HepG2 (cell line): Measurements from ENCODE around the gene ZNF669. TPM values are rescaled to one million over a fixed set of nuclear protein-coding genes. Genes with fewer than 3 reads are reported as not detected.

Experiments used
- ATAC-seq: fragments of 200-7000 bp; cut with Tn5 transposase; 3 replicates; pipeline ENCODE4 v1.9.1; 2020; ENCODE audit warnings: mild to moderate bottlenecking, moderate library complexity
- BruUV-seq: library from RNA; stranded (reverse); fragments of 400-500 nt; replicated peaks from 2 replicates; lab custom pipeline; 2021; lab: Mats Ljungman, UMichigan
- CTCF ChIA-PET: fragments of 300-600 bp; formaldehyde crosslinking; extraction: SDS; loops from one replicate; lab custom pipeline; 2021; ENCODE audit warnings: low total read pairs, inconsistent platforms, low intra/inter-chr PET ratio; lab: Yijun Ruan, JAX
- POLR2A ChIA-PET: fragments of 350-600 bp; sonication (Branson Sonifier 250); formaldehyde crosslinking; loops from one replicate; lab custom pipeline; 2020; ENCODE audit warnings: antibody characterized with exemption, inconsistent platforms; lab: Yijun Ruan, JAX
- DNase-seq: peaks from one replicate; pipeline ENCODE4 v3.0.0-alpha.2; 2015; ENCODE audit warnings: low spot score
- FAIRE-seq: peaks from 3 replicates; lab custom pipeline; 2011; peaks lifted over from hg19 to GRCh38; lab: Jason Lieb, UNC
- H2AFZ ChIP-seq: one replicate; pipeline ENCODE4 v1.6.1; 2011; ENCODE audit warnings: low read length, inconsistent platforms
- H3K27ac ChIP-seq: fragments of 300-600 bp; 3 replicates; pipeline ENCODE4 v1.8.0; 2011; ENCODE audit warnings: mixed run types, mild to moderate bottlenecking, mixed read lengths, low read length, inconsistent platforms; ENCODE audit not compliant: insufficient read depth; ENCODE audit errors: extremely low read length
- H3K27me3 ChIP-seq, 2 experiments: fragments of 200-600 bp in 1 of 2; 2 replicates in 1 of 2; 3 replicates in 1 of 2; pipeline versions ENCODE4 v1.6.0 to v1.8.0; 2011; ENCODE audit warnings: low read length in 2 of 2, mild to moderate bottlenecking in 2 of 2, moderate library complexity in 2 of 2, inconsistent platforms in 1 of 2; ENCODE audit not compliant: insufficient read depth in 2 of 2, control insufficient read depth in 1 of 2
- H3K36me3 ChIP-seq, 2 experiments: fragments of 200-600 bp in 1 of 2; replicated peaks in 1 of 2; 2 replicates in 1 of 2; 3 replicates in 1 of 2; pipeline versions ENCODE4 v1.5.1 to v1.8.0; 2011; ENCODE audit warnings: low read length in 2 of 2, inconsistent platforms in 1 of 2; ENCODE audit not compliant: insufficient read depth in 2 of 2, control insufficient read depth in 1 of 2
- H3K4me1 ChIP-seq: 2 replicates; pipeline ENCODE4 v1.5.1; 2012; ENCODE audit warnings: low read length, inconsistent platforms; ENCODE audit not compliant: insufficient read depth
- H3K4me2 ChIP-seq: 2 replicates; pipeline ENCODE4 v1.6.0; 2011; ENCODE audit warnings: low read depth, low read length, inconsistent platforms
- H3K4me3 ChIP-seq, 3 experiments: fragments of 200-600 bp in 1 of 3; sonication (generic), shearing (Covaris generic) in 1 of 3; replicated peaks in 1 of 3; 2 replicates each; pipeline ENCODE4 v1.5.1; 2011 to 2016; ENCODE audit warnings: low read length in 3 of 3, inconsistent platforms in 2 of 3, low read depth in 2 of 3, mild to moderate bottlenecking in 2 of 3, control low read depth in 1 of 3, mixed read lengths in 1 of 3; ENCODE audit not compliant: insufficient read depth in 1 of 3
- H3K79me2 ChIP-seq: one replicate; pipeline ENCODE4 v1.6.1; 2011; ENCODE audit warnings: low read length, inconsistent platforms; ENCODE audit not compliant: insufficient read depth
- H3K9ac ChIP-seq: 2 replicates; pipeline ENCODE4 v1.6.0; 2011; ENCODE audit warnings: mild to moderate bottlenecking, low read depth, low read length, inconsistent platforms; ENCODE audit not compliant: insufficient read depth
- H3K9me3 ChIP-seq: 2 replicates; pipeline ENCODE4 v1.5.1; 2012; ENCODE audit warnings: mild to moderate bottlenecking, low read length
- H4K20me1 ChIP-seq: 2 replicates; pipeline ENCODE4 v1.6.0; 2011; ENCODE audit warnings: inconsistent platforms, mild to moderate bottlenecking, low read length, moderate library complexity; ENCODE audit not compliant: insufficient read depth
- CREM ChIP-seq, 2 experiments: sonication (generic) in 1 of 2; formaldehyde crosslinking in 1 of 2; IDR thresholded peaks; 2 replicates each; pipeline versions ENCODE4 v1.4.0 to v1.6.1; 2016 to 2020; ENCODE audit warnings: antibody characterized with exemption in 1 of 2, mild to moderate bottlenecking in 1 of 2, missing genetic modification reagents in 1 of 2
- MIXL1 ChIP-seq: IDR thresholded peaks from 2 replicates; pipeline ENCODE4 v1.6.1; 2016
- MXI1 ChIP-seq: IDR thresholded peaks from 3 replicates; pipeline ENCODE4 v1.6.1; 2012; ENCODE audit warnings: low read depth, low read length, inconsistent platforms, borderline replicate concordance
- NCOA1 ChIP-seq: sonication (generic); formaldehyde crosslinking; IDR thresholded peaks from 2 replicates; pipeline ENCODE4 v1.9.0; 2021; ENCODE audit warnings: missing genetic modification reagents
- POGZ ChIP-seq: sonication (generic); formaldehyde crosslinking; IDR thresholded peaks from 2 replicates; pipeline ENCODE4 v1.4.0; 2020; ENCODE audit warnings: mild to moderate bottlenecking, missing genetic modification reagents
- POLR2A ChIP-seq, 2 experiments: IDR thresholded peaks; 2 replicates each; pipeline ENCODE4 v1.6.1; 2011; ENCODE audit warnings: low read depth in 2 of 2, low read length in 2 of 2, mild to moderate bottlenecking in 1 of 2, moderate library complexity in 1 of 2; ENCODE audit not compliant: insufficient read depth in 1 of 2
- RARA ChIP-seq: IDR thresholded peaks from 2 replicates; pipeline ENCODE4 v1.6.1; 2016; ENCODE audit warnings: missing genetic modification reagents, missing compliant biosample characterization
- ZNF33A ChIP-seq: sonication (generic); formaldehyde crosslinking; IDR thresholded peaks from 2 replicates; pipeline ENCODE4 v1.5.1; 2020; ENCODE audit warnings: missing genetic modification reagents, mild to moderate bottlenecking, moderate library complexity, borderline replicate concordance
- WGBS: methylation state at CpG from one replicate; pipeline ENCODE4 v1.1.6; 2017; ENCODE audit warnings: low lambda C conversion rate; 5-methylcytosine and 5-hydroxymethylcytosine counted together
- in situ Hi-C: cut with HindIII; loops from 2 replicates; pipeline ENCODE4 v1.10.0; 2017; ENCODE audit warnings: low pct_unique_long_range_greater_than_20kb; ENCODE audit not compliant: extremely low pct_ligation_motif_present
- intact Hi-C: fragments of 100-400 bp; cut with micrococcal nuclease; formaldehyde crosslinking; loops from one replicate; pipeline ENCODE4 v1.10.0; 2022; ENCODE audit not compliant: unreplicated experiment
- polyA plus RNA-seq, 8 experiments: library from polyadenylated mRNA; depleted of rRNA in 3 of 8; stranded (reverse) in 7 of 8; unstranded in 1 of 8; fragments of >200 nt; fragmentation: Illumina TruSeq in 4 of 8; extraction: Trizol in 4 of 8; gene quantifications; 2 replicates each; pipeline versions ENCODE4 v1.2.1 to v1.2.3, GENCODE V29; 2011 to 2016; ENCODE audit warnings: low read depth in 4 of 8, missing spikeins in 1 of 8, mixed read lengths in 1 of 8; ENCODE audit not compliant: insufficient read depth in 1 of 8
- total RNA-seq, 5 experiments: library from RNA; depleted of rRNA; stranded (reverse); fragments of >200 nt; fragmentation: Illumina TruSeq; extraction: Trizol; gene quantifications; 2 replicates each; pipeline ENCODE4 v1.2.3, GENCODE V29; 2016; ENCODE audit warnings: low read depth in 1 of 5
- TF ChIP-seq, protein P1 (sequence below), 2 experiments: sonication (generic) in 1 of 2; formaldehyde crosslinking in 1 of 2; IDR thresholded peaks; 2 replicates each; pipeline versions ENCODE4 v1.4.0 to v1.6.1; 2016 to 2020; ENCODE audit warnings: borderline replicate concordance in 1 of 2, low read depth in 1 of 2, mild to moderate bottlenecking in 1 of 2, missing genetic modification reagents in 1 of 2

Gene ZNF669
- total and polyA plus RNA-seq, 2 of the 13 experiments (the other 11 are each of a cell fraction or from before 2014, with no cell fraction given), result 3.1 to 14.6 TPM

DNA sequence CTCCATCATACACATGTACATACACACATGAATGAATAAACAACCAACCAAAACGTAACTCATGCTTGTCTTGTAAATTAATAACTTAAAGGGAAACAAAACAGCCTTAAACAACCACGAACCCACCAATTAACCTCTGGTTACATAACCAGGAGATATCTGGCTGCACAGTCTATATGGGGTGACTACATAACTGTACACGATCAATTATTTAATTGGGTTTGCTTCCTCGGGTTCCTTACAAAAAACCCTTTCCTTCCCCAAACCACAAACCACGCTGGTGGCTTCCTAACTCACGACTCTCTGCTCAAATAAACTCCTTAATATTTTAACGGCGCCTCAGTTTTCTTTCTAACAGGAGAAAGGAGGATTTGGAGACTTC is 26.3 kb downstream of the ZNF669 start:
- peak; percentile 20 for DNase-seq
- ChIA-PET POLR2A (interaction anchor here (1.8 kb wide), 1 partner anchor 23 kb away, joined by 6 read pairs; no protein-coding TSS in a partner anchor), CTCF (no interaction called here)
- no TSS peak for BruUV-seq
- no peaks in the 10 kb centered on the region for H3K36me3 ChIP-seq
- H3K9me3 ChIP-seq, result no peaks in the 10 kb centered on the region
- peak overlapping the region; percentile 78 to 86 (median 82) for H3K4me3 ChIP-seq
- H3K79me2 ChIP-seq, result peaks cover 54% of the 10 kb centered on the region
- H3K9ac ChIP-seq, result peak overlapping the region; percentile 87
- no peak overlapping the region for H2AFZ ChIP-seq
- H3K27ac ChIP-seq, result peak overlapping the region; percentile 90
- H3K27me3 ChIP-seq, result no peaks in the 10 kb centered on the region; a peak in 1 of 5 replicates
- ATAC-seq, result peak; percentile 13; the same call in 2 of the 3 replicates
- 27% methylated on average over 8 of the region's 8 CpGs for WGBS
- TF ChIP-seq CREM (IDR thresholded peaks at IDR 0.05), result 0 out of 2 replicates have a peak, but pooled peaks have one; percentile 11
- TF ChIP-seq CREM (CRISPR knock-in tag; IDR thresholded peaks at IDR 0.05), result no peak
- TF ChIP-seq POGZ (CRISPR knock-in tag), result no peak
- TF ChIP-seq ZNF33A (CRISPR knock-in tag), result no peak
- peak; percentile 64 for TF ChIP-seq MIXL1 (CRISPR knock-in tag)
- TF ChIP-seq NCOA1, result 0 out of 2 replicates have a peak, but pooled peaks have one; percentile 12
- TF ChIP-seq POLR2A (IDR thresholded peaks at IDR 0.05; ENCODE audit: insufficient read depth in 1 of 2, low read depth in 2 of 2, low read length in 2 of 2), result peak in 1 of 2 experiments; percentile 17; a peak in 1 of 4 replicates
- TF ChIP-seq, protein P1, sequence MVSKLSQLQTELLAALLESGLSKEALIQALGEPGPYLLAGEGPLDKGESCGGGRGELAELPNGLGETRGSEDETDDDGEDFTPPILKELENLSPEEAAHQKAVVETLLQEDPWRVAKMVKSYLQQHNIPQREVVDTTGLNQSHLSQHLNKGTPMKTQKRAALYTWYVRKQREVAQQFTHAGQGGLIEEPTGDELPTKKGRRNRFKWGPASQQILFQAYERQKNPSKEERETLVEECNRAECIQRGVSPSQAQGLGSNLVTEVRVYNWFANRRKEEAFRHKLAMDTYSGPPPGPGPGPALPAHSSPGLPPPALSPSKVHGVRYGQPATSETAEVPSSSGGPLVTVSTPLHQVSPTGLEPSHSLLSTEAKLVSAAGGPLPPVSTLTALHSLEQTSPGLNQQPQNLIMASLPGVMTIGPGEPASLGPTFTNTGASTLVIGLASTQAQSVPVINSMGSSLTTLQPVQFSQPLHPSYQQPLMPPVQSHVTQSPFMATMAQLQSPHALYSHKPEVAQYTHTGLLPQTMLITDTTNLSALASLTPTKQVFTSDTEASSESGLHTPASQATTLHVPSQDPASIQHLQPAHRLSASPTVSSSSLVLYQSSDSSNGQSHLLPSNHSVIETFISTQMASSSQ (IDR thresholded peaks at IDR 0.05; ENCODE audit: low read depth), result peak; percentile 44; the same call in 1 of the 2 replicates
- TF ChIP-seq, protein P1 (CRISPR knock-in tag; IDR thresholded peaks at IDR 0.05; ENCODE audit: borderline replicate concordance), result no peak
- TF ChIP-seq RARA (CRISPR knock-in tag), result peak; percentile 18; the same call in 1 of the 2 replicates
- no peak for TF ChIP-seq MXI1
- no peak for FAIRE-seq
- peaks cover 10% of the 10 kb centered on the region for H4K20me1 ChIP-seq
- intact Hi-C loops, result loop anchor here (1.0 to 2.0 kb wide), 3 partner anchors 26 to 147 kb away; partner anchors contain the start of genes AHCTF1, ZNF669 and ZNF695
- in situ Hi-C loops, result no loop called here
- H3K4me1 ChIP-seq, result peaks cover 43% of the 10 kb centered on the region
- peak overlapping the region; percentile 63 for H3K4me2 ChIP-seq
